HCT116 (cell line): ENCODE results near the gene STAB1. TPM values are rescaled to one million over a fixed set of nuclear protein-coding genes. Genes with fewer than 3 reads are reported as not detected.
A peak's percentile ranks its signal among the peaks of the same experiment; 100 is the strongest.

Experiments used
- ATAC-seq: fragments of 200-7000 bp; cut with Tn5 transposase; 2 replicates; pipeline ENCODE4 v1.9.1; 2020; ENCODE audit warnings: mild to moderate bottlenecking, moderate library complexity
- BruUV-seq: library from RNA; stranded (reverse); fragments of 400-500 nt; replicated peaks from 2 replicates; lab custom pipeline; 2021; lab: Mats Ljungman, UMichigan
- CTCF ChIA-PET: fragments of 300-600 bp; sonication (Branson Sonifier 250); formaldehyde crosslinking; loops from one replicate; lab custom pipeline; 2021; ENCODE audit warnings: antibody characterized with exemption; lab: Charles Lee
- POLR2A ChIA-PET: fragments of 300-600, 350-600 bp; sonication (Branson Sonifier 250); formaldehyde crosslinking; loops from one replicate; lab custom pipeline; 2021; ENCODE audit warnings: antibody characterized with exemption; lab: Charles Lee
- RAD21 ChIA-PET, 2 experiments: fragments of 300-600 bp; sonication (Branson Sonifier 250); formaldehyde crosslinking; loops; one replicate each; lab custom pipeline; 2023; ENCODE audit warnings: low total read pairs in 2 of 2; ENCODE audit not compliant: uncharacterized antibody in 2 of 2, unreplicated experiment in 2 of 2, low non-redundant PET in 1 of 2; lab: Charles Lee
- DNase-seq: peaks from one replicate; pipeline ENCODE4 v3.0.0-alpha.2; 2010; ENCODE audit warnings: low read depth, low spot score
- H2AFZ ChIP-seq: fragments of 200-600 bp; shearing (Covaris generic), sonication (generic); 2 replicates; pipeline ENCODE4 v1.6.1; 2017; ENCODE audit warnings: low read depth, mixed run types, mixed read lengths, antibody characterized with exemption, low read length; ENCODE audit not compliant: poor library complexity, severe bottlenecking
- H3K27ac ChIP-seq: 2 replicates; pipeline ENCODE4 v1.5.1; 2012; ENCODE audit warnings: low read depth, low read length
- H3K27me3 ChIP-seq: fragments of 200-600 bp; sonication (generic); 2 replicates; pipeline ENCODE4 v1.6.1; 2016; ENCODE audit warnings: mixed run types, low read length, mixed read lengths; ENCODE audit not compliant: insufficient read depth
- H3K36me3 ChIP-seq, 2 experiments: fragments of 200-500 bp in 1 of 2; fragments of 200-600 bp in 1 of 2; sonication (Bioruptor generic) in 1 of 2; sonication (generic) in 1 of 2; 2 replicates each; pipeline versions ENCODE4 v1.5.1 to v1.6.1; 2014 to 2016; ENCODE audit warnings: low read length in 2 of 2, inconsistent platforms in 1 of 2, mixed read lengths in 1 of 2, mixed run types in 1 of 2; ENCODE audit not compliant: insufficient read depth in 2 of 2, control insufficient read depth in 1 of 2
- H3K4me1 ChIP-seq, 2 experiments: fragments of 200-600 bp in 1 of 2; sonication (generic) in 1 of 2; 2 replicates each; pipeline versions ENCODE4 v1.5.1 to v1.6.1; 2012 to 2017; ENCODE audit warnings: low read length in 2 of 2, inconsistent platforms in 1 of 2, mild to moderate bottlenecking in 1 of 2, mixed read lengths in 1 of 2, mixed run types in 1 of 2, moderate library complexity in 1 of 2; ENCODE audit not compliant: insufficient read depth in 2 of 2, control insufficient read depth in 1 of 2
- H3K4me2 ChIP-seq: fragments of 200-600 bp; sonication (generic); 2 replicates; pipeline ENCODE4 v1.6.1; 2017; ENCODE audit warnings: mixed run types, low read length, mixed read lengths
- H3K4me3 ChIP-seq, 2 experiments: fragments of 200-600 bp in 1 of 2; sonication (generic) in 1 of 2; replicated peaks in 1 of 2; 2 replicates each; pipeline ENCODE4 v1.5.1; 2011 to 2016; ENCODE audit warnings: low read length in 2 of 2, control low read depth in 1 of 2, low read depth in 1 of 2, mild to moderate bottlenecking in 1 of 2, mixed read lengths in 1 of 2, mixed run types in 1 of 2
- H3K79me2 ChIP-seq: fragments of 200-600 bp; sonication (generic); 2 replicates; pipeline ENCODE4 v1.6.1; 2017; ENCODE audit warnings: mild to moderate bottlenecking, mixed run types, low read length, moderate library complexity, mixed read lengths; ENCODE audit not compliant: insufficient read depth
- H3K9ac ChIP-seq: fragments of 200-600 bp; sonication (generic); 2 replicates; pipeline ENCODE4 v1.6.1; 2016; ENCODE audit warnings: low read length, mixed read lengths
- H3K9me2 ChIP-seq: fragments of 200-600 bp; sonication (generic), shearing (Covaris generic); 2 replicates; pipeline ENCODE4 v1.6.1; 2017; ENCODE audit warnings: mixed run types, mild to moderate bottlenecking, moderate library complexity; ENCODE audit not compliant: insufficient read depth
- H3K9me3 ChIP-seq, 2 experiments: fragments of 200-500 bp in 1 of 2; fragments of 200-600 bp in 1 of 2; sonication (Bioruptor generic) in 1 of 2; sonication (generic) in 1 of 2; 2 replicates each; pipeline ENCODE4 v1.6.1; 2014 to 2017; ENCODE audit warnings: low read length in 2 of 2, mixed read lengths in 2 of 2, inconsistent platforms in 1 of 2, low read depth in 1 of 2, mild to moderate bottlenecking in 1 of 2, mixed run types in 1 of 2, moderate library complexity in 1 of 2; ENCODE audit not compliant: control insufficient read depth in 1 of 2, insufficient read depth in 1 of 2
- H4K20me1 ChIP-seq: fragments of 200-600 bp; sonication (generic), shearing (Covaris generic); 2 replicates; pipeline ENCODE4 v1.6.1; 2017; ENCODE audit warnings: mixed run types, mild to moderate bottlenecking, moderate library complexity; ENCODE audit not compliant: insufficient read depth
- CBX3 ChIP-seq: IDR thresholded peaks from 2 replicates; pipeline ENCODE4 v1.6.1; 2012; ENCODE audit warnings: low read depth
- CEBPB ChIP-seq: IDR thresholded peaks from 2 replicates; pipeline ENCODE4 v1.6.1; 2012; ENCODE audit warnings: low read depth
- EGR1 ChIP-seq: IDR thresholded peaks from 2 replicates; pipeline ENCODE4 v1.6.1; 2012; ENCODE audit warnings: low read depth
- ELF1 ChIP-seq: IDR thresholded peaks from 2 replicates; pipeline ENCODE4 v1.6.1; 2012; ENCODE audit warnings: low read depth, borderline replicate concordance
- EZH2 ChIP-seq: fragments of 200-600 bp; sonication (generic); IDR thresholded peaks from 2 replicates; pipeline ENCODE4 v1.6.1; 2017; ENCODE audit warnings: antibody characterized with exemption, mixed run types
- EZH2phosphoT487 ChIP-seq: fragments of 200-600 bp; IDR thresholded peaks from 2 replicates; pipeline ENCODE4 v1.6.1; 2018; ENCODE audit warnings: antibody characterized with exemption, borderline replicate concordance
- FOSL1 ChIP-seq: IDR thresholded peaks from 2 replicates; pipeline ENCODE4 v1.6.1; 2012; ENCODE audit warnings: low read depth
- JUND ChIP-seq: IDR thresholded peaks from 2 replicates; pipeline ENCODE4 v1.6.1; 2012
- POLR2A ChIP-seq: IDR thresholded peaks from 2 replicates; pipeline ENCODE4 v1.7.0; 2011; ENCODE audit warnings: borderline replicate concordance; ENCODE audit not compliant: insufficient read depth, insufficient read length; ENCODE audit errors: extremely low read depth
- POLR2AphosphoS5 ChIP-seq: IDR thresholded peaks from 2 replicates; pipeline ENCODE4 v1.6.1; 2011; ENCODE audit warnings: mild to moderate bottlenecking, low read depth, low read length, moderate library complexity
- RAD21 ChIP-seq: IDR thresholded peaks from 2 replicates; pipeline ENCODE4 v1.6.1; 2012; ENCODE audit warnings: low read depth, mild to moderate bottlenecking
- SIN3A ChIP-seq: IDR thresholded peaks from 2 replicates; pipeline ENCODE4 v1.6.1; 2012; ENCODE audit warnings: low read depth
- SP1 ChIP-seq: IDR thresholded peaks from 2 replicates; pipeline ENCODE4 v1.6.1; 2012; ENCODE audit warnings: low read depth
- SRF ChIP-seq: IDR thresholded peaks from 2 replicates; pipeline ENCODE4 v1.6.1; 2012; ENCODE audit warnings: low read depth
- TCF7L2 ChIP-seq: IDR thresholded peaks from 2 replicates; pipeline ENCODE4 v1.7.0; 2011; ENCODE audit warnings: borderline replicate concordance, inconsistent platforms; ENCODE audit not compliant: insufficient read depth, insufficient read length; ENCODE audit errors: extremely low read depth
- YY1 ChIP-seq: IDR thresholded peaks from 2 replicates; pipeline ENCODE4 v1.6.1; 2011; ENCODE audit warnings: low read length, low read depth, moderate library complexity, mild to moderate bottlenecking; ENCODE audit not compliant: insufficient replicate concordance; ENCODE audit errors: extremely low read depth
- ZFX ChIP-seq: fragments of 450-650 bp; IDR thresholded peaks from 2 replicates; pipeline ENCODE4 v1.6.1; 2017
- ZNF274 ChIP-seq: fragments of 200-500 bp; sonication (Bioruptor generic); IDR thresholded peaks from 2 replicates; pipeline ENCODE4 v1.6.1; 2014; ENCODE audit warnings: mild to moderate bottlenecking, low read depth, low read length, inconsistent platforms
- intact Hi-C: fragments of 100-400 bp; cut with micrococcal nuclease; formaldehyde crosslinking; loops from 2 replicates; pipeline ENCODE4 v1.10.0; 2022
- total RNA-seq: library from RNA; stranded (reverse); gene quantifications from one replicate; pipeline ENCODE4 v1.2.1, GENCODE V29; 2021; ENCODE audit not compliant: unreplicated experiment

The STAB1 gene
- total RNA-seq, 1 experiment from 2014 or later, result 0.44 TPM

DNA sequence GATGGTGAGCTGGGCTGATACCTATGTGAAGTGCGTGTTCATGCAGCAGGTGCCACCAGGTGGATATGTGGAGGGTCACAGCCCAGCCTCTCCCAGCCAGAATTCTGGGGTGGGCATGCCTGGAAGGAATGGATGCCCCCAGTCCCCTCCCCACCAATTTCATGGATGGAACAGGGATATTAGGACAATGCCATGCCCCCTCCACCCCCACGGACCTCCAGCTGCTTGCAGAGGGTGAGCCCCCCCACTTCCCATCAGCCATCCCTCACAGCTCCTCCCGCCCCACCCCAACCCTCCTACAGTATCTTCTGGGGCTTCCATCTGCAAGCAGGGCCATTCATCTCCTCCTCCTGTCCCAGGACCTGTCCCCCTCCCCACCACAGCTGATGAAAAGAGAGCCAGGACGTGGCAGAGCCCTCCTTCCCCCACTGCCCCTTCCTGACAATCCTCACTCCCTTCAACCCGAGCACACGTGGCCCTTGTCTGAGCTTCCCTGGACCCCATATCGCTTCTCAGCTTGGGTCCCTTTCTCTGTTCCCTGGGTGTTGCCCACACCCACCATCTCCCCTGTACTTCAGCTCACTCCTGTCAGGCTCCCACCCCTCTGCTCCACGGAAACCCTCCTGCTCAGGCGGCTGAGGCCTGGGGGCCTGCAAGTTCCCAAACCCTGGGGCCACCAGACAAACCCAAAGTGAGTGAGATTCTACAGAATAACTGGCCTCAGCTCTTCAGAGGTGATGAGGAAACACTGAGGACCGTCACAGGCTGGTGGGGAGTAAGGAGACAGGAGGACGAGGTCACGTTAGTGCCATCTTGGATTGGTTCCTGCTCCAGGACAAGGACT, 47.4 kb upstream of the STAB1 start:
- intact Hi-C loops, result loop anchor here (1.0 to 5.0 kb wide), 3 partner anchors 19 to 155 kb away; no protein-coding TSS in a partner anchor
- CTCF ChIA-PET, result interaction anchor here (0.9 to 2.0 kb wide), 5 partner anchors 15 to 36 kb away, joined by 3 to 13 read pairs (median 4); no protein-coding TSS in a partner anchor
- Histone ChIP-seq H3K79me2 (no peaks in the 10 kb centered on the region), H3K9me3 (no peaks in the 10 kb centered on the region), H3K4me2 (no peak overlapping the region), H3K9me2 (no peaks in the 10 kb centered on the region), H4K20me1 (no peaks in the 10 kb centered on the region), H3K36me3 (no peaks in the 10 kb centered on the region), H3K27ac (no peak overlapping the region), H3K27me3 (no peaks in the 10 kb centered on the region), H3K9ac (no peak overlapping the region), H3K4me3 (no peak overlapping the region), H2AFZ (no peak overlapping the region), H3K4me1 (peaks cover 23 to 46% of the 10 kb centered on the region in 2 experiments)
- no TSS peak for BruUV-seq
- ATAC-seq, result no peak
- no peak for DNase-seq
- POLR2A ChIA-PET, result no interaction called here
- TF ChIP-seq TCF7L2, result no peak
- no peak for TF ChIP-seq CEBPB
- TF ChIP-seq EZH2, result no peak
- no peak for TF ChIP-seq ELF1
- no peak for TF ChIP-seq EZH2phosphoT487
- TF ChIP-seq CBX3, result no peak
- RAD21 ChIA-PET, result interaction anchor here in 1 of 2 experiments (0.8 kb wide), 1 partner anchor 35 kb away, joined by 3 read pairs; no protein-coding TSS in a partner anchor

- H3K27me3 ChIP-seq, result no peaks in the 10 kb centered on the region
- BruUV-seq, result no TSS peak
- no peaks in the 10 kb centered on the region for H3K36me3 ChIP-seq
- peaks cover 2% of the 10 kb centered on the region; the same call in 1 of the 2 replicates for H3K79me2 ChIP-seq
- H4K20me1 ChIP-seq, result no peaks in the 10 kb centered on the region
- ChIA-PET CTCF (no interaction called here), RAD21 (no interaction called here), POLR2A (no interaction called here)
- intact Hi-C loops, result no loop called here
- H3K4me1 ChIP-seq, result peaks cover 46 to 57% of the 10 kb centered on the region in 2 experiments
- H3K4me2 ChIP-seq, result peak overlapping the region; percentile 65
- H2AFZ ChIP-seq, result no peak overlapping the region
- H3K4me3 ChIP-seq, result no peak overlapping the region
- peak overlapping the region; percentile 21 for H3K27ac ChIP-seq
- H3K9ac ChIP-seq, result no peak overlapping the region
- TF ChIP-seq RAD21 (no peak), POLR2AphosphoS5 (no peak), SP1 (no peak), CEBPB (no peak), ELF1 (no peak), YY1 (no peak), EZH2phosphoT487 (no peak), EGR1 (no peak), SRF (no peak), ZNF274 (no peak), ZFX (no peak), JUND (no peak), CBX3 (no peak), SIN3A (no peak), EZH2 (no peak), FOSL1 (no peak), POLR2A (no peak)
- TF ChIP-seq, all 23 proteins: peak for 0
- Histone ChIP-seq H3K9me2 (no peaks in the 10 kb centered on the region), H3K9me3 (no peaks in the 10 kb centered on the region)
- no peak for DNase-seq
- no peak for ATAC-seq
These were observed 44.5 kb upstream of the STAB1 start for GRCh38 chr3:52450489-52451236.
